GM12892 (cell line): Measurements from ENCODE around the gene SPATS2.

ENCODE experiments used
- POLR2A ChIP-seq: IDR thresholded peaks from 2 replicates; pipeline ENCODE4 v1.6.1; 2011; ENCODE audit warnings: low read depth, low read length, control low read depth
- TAF1 ChIP-seq: IDR thresholded peaks from 2 replicates; pipeline ENCODE4 v1.6.1; 2011; ENCODE audit warnings: low read depth, mild to moderate bottlenecking, control low read depth, low read length, borderline replicate concordance

DNA sequence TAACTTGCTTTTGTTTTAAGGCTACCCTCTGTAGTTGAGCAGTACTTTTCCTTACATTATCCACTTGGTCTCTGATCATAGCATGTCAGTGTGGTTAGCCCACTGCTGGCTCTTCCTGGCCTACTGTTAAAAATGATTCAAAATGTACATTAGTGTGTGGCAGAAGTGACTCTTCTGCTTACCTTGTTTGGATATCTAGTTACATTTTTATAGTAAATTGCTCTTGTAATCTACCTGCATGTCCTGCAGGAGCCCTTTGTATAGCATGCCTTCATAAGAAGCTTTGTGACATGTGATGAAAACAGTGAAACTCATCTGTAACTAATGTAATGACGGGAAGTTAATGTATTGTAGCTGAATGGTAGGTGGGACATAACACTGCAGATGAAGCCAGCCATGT lies 8.1 kb downstream of the SPATS2 start:
- TF ChIP-seq TAF1 (no peak), POLR2A (no peak)
